Spleen (tissue), 11 donors: ENCODE measurements around the gene TRABD2A. TPM values are rescaled to one million over a fixed set of nuclear protein-coding genes. Genes with fewer than 3 reads are reported as not detected.

Experiments
- DNase-seq: peaks from one replicate; pipeline ENCODE4 v3.0.0-alpha.2; 2020
- H3K27ac ChIP-seq, 8 donors: fragments of 200-600 bp; sonication (generic) in 7 of 8; 1 replicate in 4 of 8; 2 replicates in 4 of 8; pipeline versions ENCODE4 v1.5.0 to v1.8.0; 2016 to 2021; ENCODE audit warnings: inconsistent platforms in 4 of 8, mild to moderate bottlenecking in 4 of 8, moderate library complexity in 1 of 8
- H3K27me3 ChIP-seq, 7 donors: fragments of 200-600 bp; sonication (generic) in 6 of 7; replicated peaks in 1 of 7; 1 replicate in 4 of 7; 2 replicates in 3 of 7; pipeline versions ENCODE4 v1.5.0 to v1.8.0; 2016 to 2021; ENCODE audit warnings: inconsistent platforms in 3 of 7, mild to moderate bottlenecking in 1 of 7
- H3K36me3 ChIP-seq, 6 donors: fragments of 200-600 bp; sonication (generic) in 5 of 6; 1 replicate in 4 of 6; 2 replicates in 2 of 6; pipeline versions ENCODE4 v1.5.0 to v1.8.0; 2016 to 2021; ENCODE audit warnings: inconsistent platforms in 2 of 6
- H3K4me1 ChIP-seq, 6 donors: fragments of 200-600 bp; sonication (generic) in 5 of 6; 1 replicate in 3 of 6; 2 replicates in 3 of 6; pipeline versions ENCODE4 v1.5.0 to v1.8.0; 2016 to 2021; ENCODE audit warnings: inconsistent platforms in 3 of 6
- H3K4me3 ChIP-seq, 8 donors: fragments of 200-600 bp; sonication (generic) in 7 of 8; 1 replicate in 4 of 8; 2 replicates in 4 of 8; pipeline versions ENCODE4 v1.5.0 to v1.8.0; 2016 to 2021; ENCODE audit warnings: inconsistent platforms in 4 of 8, mild to moderate bottlenecking in 4 of 8, moderate library complexity in 2 of 8
- H3K9me3 ChIP-seq, 8 donors: fragments of 200-600 bp; sonication (generic) in 7 of 8; 1 replicate in 4 of 8; 2 replicates in 4 of 8; pipeline versions ENCODE4 v1.5.0 to v1.8.0; 2016 to 2021; ENCODE audit warnings: inconsistent platforms in 4 of 8
- POLR2A ChIP-seq, 3 donors: fragments of 450-650 bp; IDR thresholded peaks; one replicate each; pipeline ENCODE4 v1.5.1; 2017; ENCODE audit warnings: antibody characterized with exemption in 3 of 3, mild to moderate bottlenecking in 1 of 3
- POLR2AphosphoS5 ChIP-seq, 3 donors: sonication (generic); formaldehyde crosslinking; IDR thresholded peaks; one replicate each; pipeline ENCODE4 v1.5.1; 2017; ENCODE audit warnings: antibody characterized with exemption in 3 of 3
- WGBS, 5 donors: extraction: QIAGEN DNeasy Blood & Tissue Kit in 3 of 5; methylation state at CpG; one replicate each; pipeline versions ENCODE4 v1.1.5 to v1.1.7; 2013 to 2018; 5-methylcytosine and 5-hydroxymethylcytosine counted together
- intact Hi-C: fragments of 100-400 bp; cut with DNase I; formaldehyde crosslinking; loops from one replicate; pipeline ENCODE4 v1.15.0; 2023; ENCODE audit warnings: low total_unique reads
- polyA plus RNA-seq, 3 donors: library from polyadenylated mRNA; stranded (reverse); fragments of 200-250 nt; gene quantifications; one replicate each; pipeline ENCODE4 v1.2.1, GENCODE V29; 2013
- total RNA-seq, 7 donors: library from RNA; depleted of rRNA in 3 of 7; stranded (reverse); fragments of >200 nt in 3 of 7; fragmentation: NEBNext Ultra II Directional in 4 of 7; extraction: Animal tissue kit (Norgen Biotek cat#: 25700) in 4 of 7; gene quantifications; one replicate each; pipeline versions ENCODE4 v1.1.0 to v1.2.1, GENCODE V29; 2016 to 2021
- TF ChIP-seq, protein P1 (sequence below), 11 experiments: fragments of 200-600 bp in 7 of 11; fragments of 450-650 bp in 4 of 11; sonication (generic) in 4 of 11; IDR thresholded peaks in 8 of 11; conservative IDR thresholded peaks in 3 of 11; 1 replicate in 7 of 11; 2 replicates in 4 of 11; pipeline versions ENCODE4 v1.4.0 to v1.8.0; 2016 to 2021; ENCODE audit warnings: antibody characterized with exemption in 11 of 11, inconsistent platforms in 4 of 11, mild to moderate bottlenecking in 1 of 11
- donor health status: healthy with polysubstance abuse.
- donor health status: DM: no; HTN: no; CAD: no; lungs with moderate emphysema.
- donor health status: DM: no; HTN: no; CAD: no.
- donor health status: Bipolar disorder and iron deficiency.
- donor health status: healthy.
- donor health status: DM: no; HTN: no; CAD: no.
- donor health status: DM: yes; HTN: yes; CAD: no.

TRABD2A gene
- total and polyA plus RNA-seq, 10 donors, result 4.5 to 12.5 (median 8.3) TPM

DNA sequence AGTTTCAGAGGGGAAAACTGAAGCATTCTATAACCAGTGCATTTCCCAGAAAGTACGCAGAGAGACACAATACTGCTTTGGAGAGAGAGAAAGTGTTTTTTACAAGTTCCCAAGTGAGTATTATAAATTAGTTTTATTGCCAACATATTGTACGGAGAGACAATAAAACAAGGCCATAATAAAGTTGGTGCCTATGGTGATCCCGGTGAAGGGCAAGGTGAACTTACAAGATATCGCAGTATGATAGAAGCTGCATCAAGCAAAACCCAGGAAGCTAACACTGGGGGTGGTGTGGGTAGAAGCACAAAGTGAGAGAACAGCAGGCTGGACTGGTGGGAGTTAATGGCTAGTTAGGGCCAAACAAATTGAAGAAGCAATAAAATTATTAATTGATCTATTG, 32.1 kb upstream of the TRABD2A start:
- Histone ChIP-seq H3K4me1 (peaks cover 6 to 18% (median 11%) of the 10 kb centered on the region in 6 donors), H3K9me3 (no peaks in the 10 kb centered on the region), H3K36me3 (no peaks in the 10 kb centered on the region), H3K27ac (no peak overlapping the region), H3K4me3 (no peak overlapping the region), H3K27me3 (no peaks in the 10 kb centered on the region)
- TF ChIP-seq POLR2AphosphoS5 (IDR thresholded peaks at IDR 0.05) (no peak), POLR2A (IDR thresholded peaks at IDR 0.05) (no peak)
- TF ChIP-seq, protein P1, sequence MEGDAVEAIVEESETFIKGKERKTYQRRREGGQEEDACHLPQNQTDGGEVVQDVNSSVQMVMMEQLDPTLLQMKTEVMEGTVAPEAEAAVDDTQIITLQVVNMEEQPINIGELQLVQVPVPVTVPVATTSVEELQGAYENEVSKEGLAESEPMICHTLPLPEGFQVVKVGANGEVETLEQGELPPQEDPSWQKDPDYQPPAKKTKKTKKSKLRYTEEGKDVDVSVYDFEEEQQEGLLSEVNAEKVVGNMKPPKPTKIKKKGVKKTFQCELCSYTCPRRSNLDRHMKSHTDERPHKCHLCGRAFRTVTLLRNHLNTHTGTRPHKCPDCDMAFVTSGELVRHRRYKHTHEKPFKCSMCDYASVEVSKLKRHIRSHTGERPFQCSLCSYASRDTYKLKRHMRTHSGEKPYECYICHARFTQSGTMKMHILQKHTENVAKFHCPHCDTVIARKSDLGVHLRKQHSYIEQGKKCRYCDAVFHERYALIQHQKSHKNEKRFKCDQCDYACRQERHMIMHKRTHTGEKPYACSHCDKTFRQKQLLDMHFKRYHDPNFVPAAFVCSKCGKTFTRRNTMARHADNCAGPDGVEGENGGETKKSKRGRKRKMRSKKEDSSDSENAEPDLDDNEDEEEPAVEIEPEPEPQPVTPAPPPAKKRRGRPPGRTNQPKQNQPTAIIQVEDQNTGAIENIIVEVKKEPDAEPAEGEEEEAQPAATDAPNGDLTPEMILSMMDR (IDR thresholded peaks at IDR 0.05 in 8 of 11, conservative IDR thresholded peaks at IDR 0.05 in 3 of 11), result no peak
- intact Hi-C loops, result no loop called here
- 92 to 99% (median 96%) methylated on average over 4 of the region's 4 CpGs for WGBS, 5 donors
- no peak for DNase-seq

DNA sequence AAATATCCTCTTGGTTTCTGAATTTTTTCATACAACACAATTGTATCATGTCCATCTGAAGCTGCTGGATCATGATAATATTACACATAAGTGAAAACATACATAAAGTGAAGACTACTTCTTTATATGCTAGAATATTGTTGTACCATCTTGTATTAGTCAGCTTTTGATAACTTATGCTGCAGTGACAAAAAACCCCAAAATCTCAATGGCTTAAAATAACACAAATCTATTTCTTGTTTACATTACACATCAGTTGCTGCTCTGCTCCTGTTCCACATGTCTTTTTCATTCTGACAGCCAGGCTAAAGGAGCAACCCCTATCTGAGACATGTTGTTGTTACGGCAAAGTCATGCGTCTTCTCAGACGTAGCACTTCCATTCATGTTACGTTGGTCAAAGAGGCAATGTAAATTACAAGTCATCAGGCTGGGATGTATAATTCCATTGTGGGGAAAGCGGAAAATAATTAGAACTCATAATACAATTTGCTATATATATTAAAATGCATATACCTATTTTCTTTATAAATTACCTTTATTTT, 30.3 kb upstream of the TRABD2A start:
- Histone ChIP-seq H3K27me3 (no peaks in the 10 kb centered on the region), H3K27ac (no peak overlapping the region), H3K36me3 (peaks cover 0 to 6% (median 0%) of the 10 kb centered on the region in 6 donors), H3K4me3 (no peak overlapping the region), H3K4me1 (peaks cover 13 to 34% (median 23%) of the 10 kb centered on the region in 6 donors), H3K9me3 (no peaks in the 10 kb centered on the region)
- TF ChIP-seq POLR2AphosphoS5 (IDR thresholded peaks at IDR 0.05), result no peak
- no peak for TF ChIP-seq POLR2A (IDR thresholded peaks at IDR 0.05)
- TF ChIP-seq, protein P1 (IDR thresholded peaks at IDR 0.05 in 8 of 11, conservative IDR thresholded peaks at IDR 0.05 in 3 of 11), result no peak
- intact Hi-C loops, result no loop called here
- no peak for DNase-seq
- 95 to 100% (median 97%) methylated on average over 5 of the region's 5 CpGs for WGBS, 5 donors

DNA sequence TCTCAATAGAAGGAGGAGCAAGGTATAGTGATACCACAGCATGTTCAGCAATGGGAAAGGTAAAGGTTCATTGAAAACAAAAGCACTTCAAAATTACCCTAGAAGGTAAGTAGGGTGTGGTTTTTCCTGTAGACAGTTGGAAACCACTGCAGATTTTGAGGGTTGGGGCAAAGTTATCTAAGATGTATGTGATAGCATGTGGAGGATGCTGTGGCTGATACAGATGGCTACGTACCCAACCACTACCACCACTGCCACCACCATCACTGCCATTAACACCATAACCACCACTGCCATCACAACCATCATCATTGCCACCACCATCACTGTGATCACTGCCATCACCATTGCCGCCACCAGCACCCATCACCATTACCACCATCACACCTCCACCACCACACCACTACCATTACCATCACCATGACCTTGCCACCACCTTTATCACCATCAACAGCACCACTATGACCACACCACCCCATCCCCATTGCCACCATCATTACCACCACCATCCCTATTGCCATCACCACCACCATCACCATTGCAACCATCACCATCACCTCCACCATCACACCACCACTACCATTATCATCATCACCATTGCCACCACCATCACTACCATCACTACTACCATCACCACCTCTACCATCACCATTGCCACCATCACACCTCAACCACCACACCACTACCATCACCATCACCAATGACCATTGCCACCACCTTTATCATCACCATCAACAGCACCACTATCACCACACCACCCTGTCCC, 28.2 kb upstream of the TRABD2A start:
- DNase-seq, result no peak
- WGBS, 5 donors, result 75 to 87% (median 84%) methylated on average over 2 of the region's 2 CpGs
- Histone ChIP-seq H3K27ac (peak overlapping the region; percentile 8 to 99 (median 97)), H3K4me1 (peaks cover 13 to 45% (median 29%) of the 10 kb centered on the region in 6 donors), H3K9me3 (no peaks in the 10 kb centered on the region), H3K36me3 (peaks cover 0 to 6% (median 0%) of the 10 kb centered on the region in 6 donors), H3K27me3 (no peaks in the 10 kb centered on the region), H3K4me3 (no peak overlapping the region)
- no peak for TF ChIP-seq POLR2AphosphoS5 (IDR thresholded peaks at IDR 0.05)
- TF ChIP-seq, protein P1 (IDR thresholded peaks at IDR 0.05 in 8 of 11, conservative IDR thresholded peaks at IDR 0.05 in 3 of 11), result no peak
- no peak for TF ChIP-seq POLR2A (IDR thresholded peaks at IDR 0.05)
- intact Hi-C loops, result no loop called here
